PC-9 (cell line): Measurements from ENCODE around the gene B4GALT6. TPM values are rescaled to one million over a fixed set of nuclear protein-coding genes. Genes with fewer than 3 reads are reported as not detected.
A peak's percentile ranks its signal among the peaks of the same experiment; 100 is the strongest.

Experiments used
- BruUV-seq: library from RNA; stranded (reverse); fragments of 400-500 nt; replicated peaks from 2 replicates; lab custom pipeline; 2021; lab: Mats Ljungman, UMichigan
- CTCF ChIA-PET: fragments of 300-600 bp; sonication (Branson Sonifier 250); formaldehyde crosslinking; loops from one replicate; lab custom pipeline; 2022; ENCODE audit warnings: antibody characterized with exemption; lab: Charles Lee
- POLR2A ChIA-PET: fragments of 300-600 bp; sonication (Branson Sonifier 250); formaldehyde crosslinking; loops from one replicate; lab custom pipeline; 2022; ENCODE audit warnings: antibody characterized with exemption; ENCODE audit not compliant: unreplicated experiment; lab: Charles Lee
- DNase-seq, 2 experiments: peaks; one replicate each; pipeline versions ENCODE4 v3.0.0 to v3.0.0-alpha.2; 2015 to 2022; ENCODE audit warnings: mixed read lengths in 1 of 2
- H2AFZ ChIP-seq: fragments of 200-600 bp; sonication (generic); 2 replicates; pipeline ENCODE4 v1.8.1; 2017; ENCODE audit warnings: antibody characterized with exemption
- H3F3A ChIP-seq: fragments of 200-600 bp; sonication (generic); 2 replicates; pipeline ENCODE4 v1.8.1; 2017; ENCODE audit warnings: antibody characterized with exemption, mild to moderate bottlenecking, low read depth; ENCODE audit not compliant: insufficient read depth
- H3K27ac ChIP-seq: fragments of 200-600 bp; sonication (generic); 2 replicates; pipeline ENCODE4 v1.6.1; 2016; ENCODE audit warnings: mixed run types
- H3K27me3 ChIP-seq: fragments of 200-600 bp; sonication (generic); 2 replicates; pipeline ENCODE4 v1.6.1; 2016; ENCODE audit warnings: low read depth, mixed run types; ENCODE audit not compliant: insufficient read depth
- H3K36me3 ChIP-seq: fragments of 200-600 bp; sonication (generic); 2 replicates; pipeline ENCODE4 v1.6.1; 2016; ENCODE audit warnings: low read depth, mixed run types
- H3K4me1 ChIP-seq: fragments of 200-600 bp; sonication (generic); replicated peaks from 2 replicates; pipeline ENCODE4 v1.6.1; 2016; ENCODE audit warnings: mixed run types; ENCODE audit not compliant: insufficient read depth
- H3K4me2 ChIP-seq: fragments of 200-600 bp; sonication (generic); 2 replicates; pipeline ENCODE4 v1.6.1; 2017; ENCODE audit warnings: mixed run types
- H3K4me3 ChIP-seq: fragments of 200-600 bp; sonication (generic); 2 replicates; pipeline ENCODE4 v1.6.1; 2016; ENCODE audit warnings: mixed run types
- H3K79me2 ChIP-seq: fragments of 200-600 bp; sonication (generic); 2 replicates; pipeline ENCODE4 v1.6.1; 2017; ENCODE audit warnings: low read depth, mixed run types
- H3K9me2 ChIP-seq: fragments of 200-600 bp; sonication (generic); 2 replicates; pipeline ENCODE4 v1.8.1; 2017; ENCODE audit warnings: mild to moderate bottlenecking; ENCODE audit not compliant: insufficient read depth
- H3K9me3 ChIP-seq: fragments of 200-600 bp; sonication (generic); 2 replicates; pipeline ENCODE4 v1.8.1; 2016; ENCODE audit warnings: low read depth; ENCODE audit not compliant: insufficient read depth
- H4K20me1 ChIP-seq: fragments of 200-600 bp; sonication (generic); 2 replicates; pipeline ENCODE4 v1.8.1; 2017; ENCODE audit not compliant: insufficient read depth
- CTCF ChIP-seq: fragments of 200-600 bp; sonication (generic); conservative IDR thresholded peaks from 2 replicates; pipeline ENCODE4 v1.6.1; 2017; ENCODE audit warnings: mixed run types, antibody characterized with exemption, mild to moderate bottlenecking, moderate library complexity
- EZH2 ChIP-seq: fragments of 200-600 bp; sonication (generic); IDR thresholded peaks from 2 replicates; pipeline ENCODE4 v1.8.0; 2017; ENCODE audit warnings: antibody characterized with exemption, low read depth
- intact Hi-C: fragments of 100-400 bp; cut with micrococcal nuclease; formaldehyde crosslinking; loops from one replicate; pipeline ENCODE4 v1.10.0; 2022; ENCODE audit not compliant: unreplicated experiment
- total RNA-seq: library from RNA; stranded (reverse); gene quantifications from 2 replicates; pipeline ENCODE4 v1.2.3, GENCODE V29; 2021

The B4GALT6 gene
- total RNA-seq, 1 experiment from 2014 or later, result 5.3 TPM

- no peaks in the 10 kb centered on the region for H4K20me1 ChIP-seq
- no peak overlapping the region for H3K27ac ChIP-seq
- H3K79me2 ChIP-seq, result no peaks in the 10 kb centered on the region
- H3K9me2 ChIP-seq, result no peaks in the 10 kb centered on the region
- no TSS peak for BruUV-seq
- H3K4me2 ChIP-seq, result no peak overlapping the region
- no peak overlapping the region for H2AFZ ChIP-seq
- intact Hi-C loops, result no loop called here
- TF ChIP-seq EZH2 (no peak), CTCF (no peak)
- DNase-seq, result no peak
- H3K9me3 ChIP-seq, result no peaks in the 10 kb centered on the region
- H3K36me3 ChIP-seq, result no peaks in the 10 kb centered on the region
- no peaks in the 10 kb centered on the region for H3K27me3 ChIP-seq
- H3K4me3 ChIP-seq, result no peak overlapping the region
- H3F3A ChIP-seq, result peaks cover 12% of the 10 kb centered on the region
- peaks cover 22% of the 10 kb centered on the region for H3K4me1 ChIP-seq
- POLR2A ChIA-PET, result no interaction called here
- CTCF ChIA-PET, result no interaction called here
Measured at GRCh38 chr18:31651369-31651768, 33.0 kb downstream of the B4GALT6 start.

- H3K4me2 ChIP-seq, result no peak overlapping the region
- H3K27ac ChIP-seq, result no peak overlapping the region
- H3K79me2 ChIP-seq, result no peaks in the 10 kb centered on the region
- BruUV-seq, result no TSS peak
- H3F3A ChIP-seq, result peaks cover 12% of the 10 kb centered on the region
- no peaks in the 10 kb centered on the region for H3K9me3 ChIP-seq
- H3K9me2 ChIP-seq, result no peaks in the 10 kb centered on the region
- H3K27me3 ChIP-seq, result no peaks in the 10 kb centered on the region
- no peak for TF ChIP-seq EZH2
- TF ChIP-seq CTCF, result no peak
- POLR2A ChIA-PET, result interaction anchor here (0.5 kb wide), 1 partner anchor 10 kb away, joined by 28 read pairs; no protein-coding TSS in a partner anchor
- H4K20me1 ChIP-seq, result no peaks in the 10 kb centered on the region
- intact Hi-C loops, result no loop called here
- H2AFZ ChIP-seq, result no peak overlapping the region
- H3K4me1 ChIP-seq, result peaks cover 22% of the 10 kb centered on the region
- CTCF ChIA-PET, result no interaction called here
- H3K36me3 ChIP-seq, result no peaks in the 10 kb centered on the region
- DNase-seq, result no peak
- no peak overlapping the region for H3K4me3 ChIP-seq
Measured at GRCh38 chr18:31649978-31650719, 34.2 kb downstream of the B4GALT6 start.

- Histone ChIP-seq H3K27ac (peak overlapping the region; percentile 31; the same call in 1 of the 2 replicates), H3K36me3 (no peaks in the 10 kb centered on the region), H2AFZ (no peak overlapping the region), H3K4me3 (no peak overlapping the region), H3K4me2 (peak overlapping the region; percentile 22; the same call in 1 of the 2 replicates), H3K79me2 (no peaks in the 10 kb centered on the region), H3K4me1 (peaks cover 22% of the 10 kb centered on the region), H3K27me3 (no peaks in the 10 kb centered on the region), H3K9me2 (no peaks in the 10 kb centered on the region), H3K9me3 (no peaks in the 10 kb centered on the region), H3F3A (peaks cover 12% of the 10 kb centered on the region), H4K20me1 (no peaks in the 10 kb centered on the region)
- ChIA-PET POLR2A (interaction anchor here (0.9 kb wide), 1 partner anchor 535 kb away, joined by 4 read pairs; no protein-coding TSS in a partner anchor), CTCF (no interaction called here)
- no TSS peak for BruUV-seq
- no peak for DNase-seq
- intact Hi-C loops, result no loop called here
- TF ChIP-seq EZH2 (no peak), CTCF (no peak)
Measured at GRCh38 chr18:31649449-31649848, 34.9 kb downstream of the B4GALT6 start.
